Parathyroid adenoma (tissue), 2 donors: ENCODE measurements around the gene DOCK4.

ENCODE experiments used
- H2AFZ ChIP-seq: fragments of 300-600 bp; sonication (generic); one replicate; pipeline ENCODE4 v1.7.0; 2017; ENCODE audit warnings: antibody characterized with exemption, mild to moderate bottlenecking
- H3K27ac ChIP-seq: fragments of 300-600 bp; sonication (generic); one replicate; pipeline ENCODE4 v1.7.0; 2017
- H3K27me3 ChIP-seq: fragments of 300-600 bp; sonication (generic); one replicate; pipeline ENCODE4 v1.7.0; 2017; ENCODE audit warnings: low read length; ENCODE audit not compliant: control insufficient read depth, insufficient read depth
- H3K36me3 ChIP-seq: fragments of 300-600 bp; sonication (generic); one replicate; pipeline ENCODE4 v1.7.0; 2017; ENCODE audit warnings: low read length; ENCODE audit not compliant: control insufficient read depth, insufficient read depth
- H3K4me1 ChIP-seq: fragments of 300-600 bp; sonication (generic); one replicate; pipeline ENCODE4 v1.7.0; 2017; ENCODE audit warnings: control low read depth
- H3K4me2 ChIP-seq: fragments of 300-600 bp; sonication (generic); one replicate; pipeline ENCODE4 v1.7.0; 2017; ENCODE audit warnings: low read length
- H3K4me3 ChIP-seq: fragments of 300-600 bp; sonication (generic); one replicate; pipeline ENCODE4 v1.7.0; 2017; ENCODE audit warnings: low read depth, low read length
- H3K79me2 ChIP-seq: fragments of 300-600 bp; sonication (generic); one replicate; pipeline ENCODE4 v1.7.0; 2017; ENCODE audit warnings: control low read depth
- H3K9ac ChIP-seq: fragments of 300-600 bp; sonication (generic); one replicate; pipeline ENCODE4 v1.7.0; 2017; ENCODE audit warnings: mild to moderate bottlenecking
- H3K9me3 ChIP-seq: fragments of 300-600 bp; sonication (generic); one replicate; pipeline ENCODE4 v1.7.0; 2017; ENCODE audit warnings: low read length; ENCODE audit not compliant: control insufficient read depth
- CTCF ChIP-seq: fragments of 300-600 bp; sonication (generic); IDR thresholded peaks from one replicate; pipeline ENCODE4 v1.7.0; 2017; ENCODE audit warnings: antibody characterized with exemption, mild to moderate bottlenecking
- donor health status: primary hyperparathyroidism.

DOCK4 gene

GRCh38 chr7:112154690-112155089, 51.5 kb downstream of the DOCK4 start:
- Histone ChIP-seq H3K27me3 (no peaks in the 10 kb centered on the region), H3K9ac (no peak overlapping the region), H3K4me1 (no peaks in the 10 kb centered on the region), H3K27ac (no peak overlapping the region), H3K9me3 (no peaks in the 10 kb centered on the region), H2AFZ (no peak overlapping the region), H3K36me3 (no peaks in the 10 kb centered on the region), H3K4me2 (no peak overlapping the region), H3K4me3 (no peak overlapping the region), H3K79me2 (no peaks in the 10 kb centered on the region)
- no peak for TF ChIP-seq CTCF

- H3K9me3 ChIP-seq = no peaks in the 10 kb centered on the region
- no peak overlapping the region for H3K9ac ChIP-seq
- no peaks in the 10 kb centered on the region for H3K27me3 ChIP-seq
- no peak for TF ChIP-seq CTCF
- no peak overlapping the region for H3K4me3 ChIP-seq
- no peak overlapping the region for H2AFZ ChIP-seq
- no peak overlapping the region for H3K27ac ChIP-seq
- no peaks in the 10 kb centered on the region for H3K4me1 ChIP-seq
- no peaks in the 10 kb centered on the region for H3K36me3 ChIP-seq
- H3K79me2 ChIP-seq = no peaks in the 10 kb centered on the region
- no peak overlapping the region for H3K4me2 ChIP-seq
These were observed 54.0 kb downstream of the DOCK4 start for GRCh38 chr7:112152186-112152585.

GRCh38 chr7:112150823-112151641, 55.2 kb downstream of the DOCK4 start:
- no peak overlapping the region for H3K4me2 ChIP-seq
- no peaks in the 10 kb centered on the region for H3K27me3 ChIP-seq
- no peaks in the 10 kb centered on the region for H3K79me2 ChIP-seq
- no peaks in the 10 kb centered on the region for H3K36me3 ChIP-seq
- H3K27ac ChIP-seq = no peak overlapping the region
- H3K9ac ChIP-seq = no peak overlapping the region
- H3K4me1 ChIP-seq = no peaks in the 10 kb centered on the region
- no peak overlapping the region for H3K4me3 ChIP-seq
- H2AFZ ChIP-seq = no peak overlapping the region
- TF ChIP-seq CTCF = no peak
- H3K9me3 ChIP-seq = no peaks in the 10 kb centered on the region

- H2AFZ ChIP-seq = no peak overlapping the region
- no peak overlapping the region for H3K9ac ChIP-seq
- H3K36me3 ChIP-seq = no peaks in the 10 kb centered on the region
- H3K79me2 ChIP-seq = no peaks in the 10 kb centered on the region
- H3K4me3 ChIP-seq = no peak overlapping the region
- no peak overlapping the region for H3K27ac ChIP-seq
- no peak for TF ChIP-seq CTCF
- H3K4me2 ChIP-seq = no peak overlapping the region
- no peaks in the 10 kb centered on the region for H3K4me1 ChIP-seq
- no peaks in the 10 kb centered on the region for H3K27me3 ChIP-seq
- H3K9me3 ChIP-seq = no peaks in the 10 kb centered on the region
These were observed 56.5 kb downstream of the DOCK4 start for GRCh38 chr7:112149734-112150133.
